ENCODE data around the gene NRDE2.

NRDE2 gene

GRCh38 chr14:90293766-90294730 lies 37.7 kb downstream of the NRDE2 start:
- no peak for TF ChIP-seq CTCF (IDR thresholded peaks at IDR 0.05; ENCODE audit: low read depth, low read length)
- H3K4me3 ChIP-seq (replicated peaks in 1 of 2; ENCODE audit: low read depth in 2 of 2, low read length in 2 of 2), result no peak overlapping the region
- no peak for DNase-seq (ENCODE audit: low read depth in 2 of 2)

- no peak for TF ChIP-seq CTCF (IDR thresholded peaks at IDR 0.05; ENCODE audit: low read depth, low read length)
- no peak overlapping the region for H3K4me3 ChIP-seq (replicated peaks in 1 of 2; ENCODE audit: low read depth in 2 of 2, low read length in 2 of 2)
- DNase-seq (ENCODE audit: low read depth in 2 of 2), result no peak
Observed at GRCh38 chr14:90291699-90292098, 40.0 kb downstream of the NRDE2 start.

DNA sequence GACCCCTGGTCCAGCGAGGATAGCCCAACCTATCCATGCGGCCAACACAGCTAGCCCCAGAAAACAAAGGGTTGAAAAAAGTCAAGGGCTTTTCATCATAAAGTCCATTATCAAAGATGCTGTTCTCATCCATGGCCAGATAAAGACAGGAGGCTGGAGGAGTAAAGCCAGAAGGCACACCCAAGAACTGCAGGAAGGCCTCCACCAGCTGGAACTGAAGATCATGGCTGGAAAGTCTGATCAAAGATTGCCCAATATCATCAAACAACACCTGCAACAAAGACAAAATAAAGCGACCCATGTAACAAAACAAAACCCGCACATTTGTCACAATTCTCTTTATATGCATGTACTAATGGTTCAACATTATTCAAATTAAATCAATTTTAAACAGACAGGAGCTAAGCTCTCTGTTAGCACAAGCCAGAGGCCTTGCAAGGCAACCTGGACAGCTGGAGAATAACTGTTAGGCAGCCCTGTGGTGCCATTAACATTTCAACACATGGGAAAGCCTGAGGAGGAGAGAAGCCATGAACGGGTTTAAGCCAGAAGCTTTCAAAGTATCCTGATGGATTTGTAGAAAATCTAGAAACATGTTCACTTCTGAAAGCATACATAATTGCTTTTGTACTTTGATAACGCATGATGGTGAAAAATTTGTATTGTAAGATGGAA lies 41.3 kb downstream of the NRDE2 start:
- TF ChIP-seq CTCF (IDR thresholded peaks at IDR 0.05; ENCODE audit: low read depth, low read length), result no peak
- no peak overlapping the region for H3K4me3 ChIP-seq (replicated peaks in 1 of 2; ENCODE audit: low read depth in 2 of 2, low read length in 2 of 2)
- DNase-seq (ENCODE audit: low read depth in 2 of 2), result no peak

DNA sequence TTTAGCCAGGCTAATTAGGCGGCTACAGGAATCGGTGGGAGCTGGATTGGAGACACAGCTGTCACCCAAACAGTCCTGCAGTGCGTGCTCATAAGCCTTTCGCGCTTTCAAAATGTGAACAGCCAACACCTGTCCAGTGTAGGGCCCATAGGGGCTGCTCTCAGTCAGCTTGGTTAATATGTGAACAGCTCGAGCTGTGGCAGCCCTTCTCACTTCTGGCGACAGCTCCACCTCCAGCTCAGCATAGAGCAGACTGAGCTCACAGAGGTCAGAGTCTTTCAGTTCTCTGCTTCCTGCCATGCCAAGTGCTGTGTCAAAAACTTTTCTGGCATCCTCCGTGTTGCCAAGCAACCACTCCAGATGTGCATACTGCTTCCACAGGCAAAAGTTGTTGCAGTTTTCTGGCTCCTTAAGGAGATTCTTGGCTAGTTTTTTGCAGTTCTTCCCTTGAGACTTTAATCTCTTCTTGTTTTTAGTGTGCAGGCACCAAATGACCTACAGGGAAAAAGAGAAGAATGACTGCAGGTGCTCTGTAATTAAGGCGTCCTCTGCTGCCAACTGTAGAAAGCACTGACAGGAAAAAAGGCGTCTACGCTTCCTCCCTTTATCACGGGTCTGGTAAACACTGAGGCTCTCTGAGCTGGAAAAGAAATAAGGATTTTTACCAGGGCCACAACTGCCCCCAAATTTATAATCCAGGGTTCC lies 42.9 kb downstream of the NRDE2 start:
- DNase-seq (ENCODE audit: low read depth in 2 of 2), result peak in 1 of 2 donors; percentile 36
- no peak overlapping the region for H3K4me3 ChIP-seq (replicated peaks in 1 of 2; ENCODE audit: low read depth in 2 of 2, low read length in 2 of 2)
- TF ChIP-seq CTCF (IDR thresholded peaks at IDR 0.05; ENCODE audit: low read depth, low read length), result no peak

DNA sequence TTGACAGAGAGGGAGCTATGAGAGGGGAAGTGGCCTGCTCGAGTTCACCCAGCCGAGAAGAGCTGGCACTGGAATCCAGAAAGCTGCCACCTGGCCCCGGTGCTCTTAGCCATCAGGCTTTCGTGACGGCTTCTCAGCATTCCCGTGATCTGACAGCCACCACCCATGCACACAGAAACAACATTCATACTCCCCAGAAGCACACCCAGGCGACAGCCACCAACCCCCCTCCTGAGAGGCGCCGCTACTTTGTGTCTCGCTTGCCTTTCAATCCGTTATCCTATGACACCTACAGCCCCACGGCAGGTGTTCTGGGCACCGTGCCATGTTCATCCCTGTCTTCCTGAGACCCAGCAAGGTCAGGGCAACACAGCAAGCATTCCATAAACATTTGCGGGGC lies 44.0 kb downstream of the NRDE2 start:
- no peak for DNase-seq (ENCODE audit: low read depth in 2 of 2)
- H3K4me3 ChIP-seq (replicated peaks in 1 of 2; ENCODE audit: low read depth in 2 of 2, low read length in 2 of 2), result no peak overlapping the region
- TF ChIP-seq CTCF (IDR thresholded peaks at IDR 0.05; ENCODE audit: low read depth, low read length), result no peak

GRCh38 chr14:90281756-90282155 lies 50.0 kb downstream of the NRDE2 start:
- DNase-seq (ENCODE audit: low read depth in 2 of 2), result peak in 1 of 2 donors; percentile 27
- no peak overlapping the region for H3K4me3 ChIP-seq (replicated peaks in 1 of 2; ENCODE audit: low read depth in 2 of 2, low read length in 2 of 2)
- TF ChIP-seq CTCF (IDR thresholded peaks at IDR 0.05; ENCODE audit: low read depth, low read length), result no peak
